GM12874 (cell line): ENCODE data around the gene PON1.

ENCODE experiments used
- TF ChIP-seq, protein P1 (sequence below): IDR thresholded peaks from 2 replicates; pipeline ENCODE4 v1.5.1; 2011; ENCODE audit warnings: low read depth, mild to moderate bottlenecking, control low read depth, low read length, moderate library complexity; ENCODE audit not compliant: insufficient read depth

PON1 gene

GRCh38 chr7:95304990-95305389 lies 19.3 kb downstream of the PON1 start:
- TF ChIP-seq, protein P1, sequence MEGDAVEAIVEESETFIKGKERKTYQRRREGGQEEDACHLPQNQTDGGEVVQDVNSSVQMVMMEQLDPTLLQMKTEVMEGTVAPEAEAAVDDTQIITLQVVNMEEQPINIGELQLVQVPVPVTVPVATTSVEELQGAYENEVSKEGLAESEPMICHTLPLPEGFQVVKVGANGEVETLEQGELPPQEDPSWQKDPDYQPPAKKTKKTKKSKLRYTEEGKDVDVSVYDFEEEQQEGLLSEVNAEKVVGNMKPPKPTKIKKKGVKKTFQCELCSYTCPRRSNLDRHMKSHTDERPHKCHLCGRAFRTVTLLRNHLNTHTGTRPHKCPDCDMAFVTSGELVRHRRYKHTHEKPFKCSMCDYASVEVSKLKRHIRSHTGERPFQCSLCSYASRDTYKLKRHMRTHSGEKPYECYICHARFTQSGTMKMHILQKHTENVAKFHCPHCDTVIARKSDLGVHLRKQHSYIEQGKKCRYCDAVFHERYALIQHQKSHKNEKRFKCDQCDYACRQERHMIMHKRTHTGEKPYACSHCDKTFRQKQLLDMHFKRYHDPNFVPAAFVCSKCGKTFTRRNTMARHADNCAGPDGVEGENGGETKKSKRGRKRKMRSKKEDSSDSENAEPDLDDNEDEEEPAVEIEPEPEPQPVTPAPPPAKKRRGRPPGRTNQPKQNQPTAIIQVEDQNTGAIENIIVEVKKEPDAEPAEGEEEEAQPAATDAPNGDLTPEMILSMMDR, result no peak

DNA sequence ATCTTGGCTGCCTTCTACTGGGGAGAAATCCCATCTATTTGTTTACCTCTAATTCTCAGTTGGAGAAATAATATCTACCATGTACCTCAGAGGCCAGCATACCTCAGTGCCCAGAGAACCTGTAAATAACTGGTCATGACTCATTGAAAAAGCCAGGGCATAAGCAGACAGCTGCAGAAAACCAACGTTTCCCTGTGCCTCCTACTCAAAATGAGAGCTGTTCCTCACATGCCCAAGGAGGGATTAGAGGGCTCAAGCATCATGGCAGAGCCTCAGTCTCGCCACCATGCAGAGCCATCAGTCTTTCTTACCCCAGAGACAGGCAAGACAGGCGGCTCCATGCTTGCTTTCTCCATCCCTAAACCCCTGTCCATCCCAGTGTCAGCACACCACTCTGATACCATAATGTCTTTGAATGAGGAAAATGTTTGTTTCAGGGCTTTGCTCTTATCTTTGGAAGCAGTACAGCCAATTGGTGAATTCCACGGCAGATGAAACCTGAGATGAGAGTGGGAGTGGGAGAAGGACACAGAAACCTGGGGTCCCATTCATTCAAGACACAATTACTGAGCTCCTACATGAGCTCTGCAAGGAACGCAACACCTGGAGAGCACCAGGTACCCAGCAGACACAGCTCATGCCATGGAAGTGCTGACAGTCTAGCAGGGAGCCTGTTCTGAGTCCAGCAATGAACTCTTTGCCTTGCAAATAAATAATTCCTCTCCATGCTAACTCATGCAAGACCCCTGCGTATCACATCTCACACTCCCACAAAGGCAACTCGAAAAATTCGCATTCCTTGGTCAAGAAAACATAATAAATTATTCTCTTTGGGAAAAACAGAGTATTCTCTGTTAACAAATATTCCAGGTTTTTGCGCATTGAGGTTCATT lies 21.1 kb downstream of the PON1 start:
- TF ChIP-seq, protein P1, result no peak

GRCh38 chr7:95298091-95298490 lies 26.2 kb downstream of the PON1 start:
- TF ChIP-seq, protein P1, result no peak

GRCh38 chr7:95297041-95297440 lies 27.3 kb downstream of the PON1 start:
- TF ChIP-seq, protein P1, result no peak

- TF ChIP-seq, protein P1, result no peak
Observed at GRCh38 chr7:95296456-95296855, 27.9 kb downstream of the PON1 start.

DNA sequence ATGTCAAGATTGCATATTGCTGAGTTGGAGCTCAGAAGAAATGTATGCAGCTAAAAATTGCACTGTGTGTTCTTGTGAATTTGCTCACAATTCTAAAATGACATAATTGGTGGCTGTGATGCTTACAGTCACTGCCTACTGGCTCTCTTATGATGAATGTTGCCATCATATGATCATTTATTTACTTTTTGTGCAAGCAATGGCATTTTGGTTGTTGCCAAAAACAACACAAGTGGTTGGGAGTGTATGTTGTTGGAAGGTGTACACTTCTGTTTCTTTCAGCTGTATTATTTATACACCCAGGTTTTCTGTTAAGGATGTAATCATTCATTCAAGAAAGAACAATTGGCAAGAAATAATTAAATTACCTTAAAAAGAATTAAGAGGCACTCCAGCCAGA lies 28.9 kb downstream of the PON1 start:
- TF ChIP-seq, protein P1, result no peak

DNA sequence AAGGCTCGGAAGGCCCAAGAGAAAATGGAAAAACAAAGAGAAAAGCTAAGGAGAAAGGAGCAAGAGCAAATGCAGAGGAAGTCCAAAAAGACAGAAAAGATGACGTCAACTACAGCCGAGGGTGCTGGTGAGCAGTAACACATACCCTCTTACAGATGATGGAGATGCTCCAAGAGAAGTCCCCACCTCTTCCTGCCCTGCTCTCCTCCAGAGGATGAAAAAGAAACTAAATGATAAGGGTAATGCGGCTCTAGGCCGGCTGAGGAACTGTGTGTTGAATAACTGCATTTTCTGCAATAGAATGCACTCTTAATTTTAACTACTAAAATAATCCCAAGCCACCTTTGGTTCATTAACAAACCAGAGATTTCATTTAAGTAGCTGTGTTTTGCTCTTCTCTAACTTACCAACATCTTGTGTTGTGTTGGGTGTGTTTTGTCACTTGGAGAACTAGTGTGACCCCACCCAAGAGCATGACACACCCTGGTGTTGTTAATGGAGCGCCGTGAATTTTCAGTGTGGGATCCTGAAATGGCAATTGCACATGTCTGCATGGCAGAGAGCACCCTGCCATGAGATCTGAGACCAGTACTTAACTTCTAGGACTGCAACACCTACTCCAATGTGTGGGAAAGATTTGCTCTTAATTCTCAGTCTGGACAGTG lies 34.0 kb downstream of the PON1 start:
- TF ChIP-seq, protein P1, result no peak
